Adrenal gland (tissue), 12 donors: ENCODE results near the gene IGF2. TPM values are rescaled to one million over a fixed set of nuclear protein-coding genes. Genes with fewer than 3 reads are reported as not detected.
A peak's percentile ranks its signal among the peaks of the same experiment; 100 is the strongest.

Source experiments
- DNase-seq, 7 donors: peaks; one replicate each; pipeline ENCODE4 v3.0.0-alpha.2; 2019 to 2020
- H3K27ac ChIP-seq, 5 donors: fragments of 200-600 bp; sonication (generic) in 4 of 5; 1 replicate in 3 of 5; 2 replicates in 2 of 5; pipeline versions ENCODE4 v1.5.1 to v1.8.0; 2016 to 2020; ENCODE audit warnings: mild to moderate bottlenecking in 1 of 5
- H3K27me3 ChIP-seq: fragments of 200-600 bp; 2 replicates; pipeline ENCODE4 v1.8.0; 2021
- H3K36me3 ChIP-seq, 2 donors: fragments of 200-600 bp; replicated peaks in 1 of 2; 1 replicate in 1 of 2; 2 replicates in 1 of 2; pipeline versions ENCODE4 v1.5.1 to v1.8.0; 2018 to 2022
- H3K4me1 ChIP-seq, 2 donors: fragments of 200-600 bp; replicated peaks in 1 of 2; 1 replicate in 1 of 2; 2 replicates in 1 of 2; pipeline versions ENCODE4 v1.5.1 to v1.8.0; 2018 to 2021
- H3K4me3 ChIP-seq, 4 donors: fragments of 200-600 bp; sonication (generic) in 3 of 4; one replicate each; pipeline ENCODE4 v1.5.1; 2016 to 2018
- H3K9me3 ChIP-seq, 3 donors: fragments of 200-600 bp; sonication (generic) in 1 of 3; replicated peaks in 1 of 3; 1 replicate in 2 of 3; 2 replicates in 1 of 3; pipeline versions ENCODE4 v1.5.1 to v1.8.0; 2016 to 2021
- POLR2A ChIP-seq, 2 donors: fragments of 450-650 bp; IDR thresholded peaks; one replicate each; pipeline ENCODE4 v1.6.1; 2017; ENCODE audit warnings: antibody characterized with exemption in 2 of 2, mild to moderate bottlenecking in 2 of 2, moderate library complexity in 1 of 2
- WGBS, 4 donors: extraction: QIAGEN DNeasy Blood & Tissue Kit in 2 of 4; methylation state at CpG; one replicate each; pipeline versions ENCODE4 v1.1.5 to v1.1.7; 2013 to 2017; 5-methylcytosine and 5-hydroxymethylcytosine counted together
- intact Hi-C, 2 donors: fragments of 100-400 bp; cut with DNase I; formaldehyde crosslinking; loops; one replicate each; pipeline versions ENCODE4 v1.14.1 to v1.15.0; 2022 to 2023
- polyA plus RNA-seq, 3 donors: library from polyadenylated mRNA; stranded (reverse); fragments of 200-250 nt in 2 of 3; fragments of 350-450 nt in 1 of 3; fragmentation: Illumina TruSeq in 1 of 3; extraction: RNeasy Lipid Tissue Mini Kit (QIAGEN cat#74804) in 1 of 3; gene quantifications; one replicate each; pipeline ENCODE4 v1.2.3, GENCODE V29; 2013 to 2014
- total RNA-seq, 9 donors: library from RNA; depleted of rRNA in 4 of 9; stranded (reverse); fragments of >200 nt in 4 of 9; fragments of 120-200 nt in 1 of 9; fragmentation: NEBNext Ultra II Directional in 1 of 9; extraction: Animal tissue kit (Norgen Biotek cat#: 25700) in 1 of 9; gene quantifications; one replicate each; pipeline versions ENCODE4 v1.1.0 to v1.2.4, GENCODE V29; 2013 to 2023
- TF ChIP-seq, protein P1 (sequence below), 6 experiments: fragments of 450-650 bp in 4 of 6; fragments of 200-600 bp in 2 of 6; sonication (generic) in 1 of 6; IDR thresholded peaks; 1 replicate in 5 of 6; 2 replicates in 1 of 6; pipeline versions ENCODE4 v1.5.1 to v1.8.0; 2016 to 2021; ENCODE audit warnings: antibody characterized with exemption in 6 of 6, mild to moderate bottlenecking in 2 of 6, moderate library complexity in 1 of 6
- donor health status: healthy with polysubstance abuse.
- donor health status: Bipolar disorder and iron deficiency.
- donor health status: DM: yes; HTN: yes; CAD: no.
- donor health status: DM: no; HTN: no; CAD: no.
- donor health status: DM: no; HTN: no; CAD: no.
- donor health status: DM: yes; HTN: yes; CAD: no.

The IGF2 gene
- total and polyA plus RNA-seq, 12 donors: 41.8 to 693 (median 119) TPM

GRCh38 chr11:2151500-2152257, 12.5 kb upstream of the IGF2 start:
- Histone ChIP-seq H3K4me3 (no peak overlapping the region), H3K27me3 (peaks cover 14% of the 10 kb centered on the region), H3K4me1 (peaks cover 0 to 6% of the 10 kb centered on the region in 2 donors), H3K9me3 (no peaks in the 10 kb centered on the region), H3K36me3 (no peaks in the 10 kb centered on the region), H3K27ac (no peak overlapping the region)
- TF ChIP-seq, protein P1, sequence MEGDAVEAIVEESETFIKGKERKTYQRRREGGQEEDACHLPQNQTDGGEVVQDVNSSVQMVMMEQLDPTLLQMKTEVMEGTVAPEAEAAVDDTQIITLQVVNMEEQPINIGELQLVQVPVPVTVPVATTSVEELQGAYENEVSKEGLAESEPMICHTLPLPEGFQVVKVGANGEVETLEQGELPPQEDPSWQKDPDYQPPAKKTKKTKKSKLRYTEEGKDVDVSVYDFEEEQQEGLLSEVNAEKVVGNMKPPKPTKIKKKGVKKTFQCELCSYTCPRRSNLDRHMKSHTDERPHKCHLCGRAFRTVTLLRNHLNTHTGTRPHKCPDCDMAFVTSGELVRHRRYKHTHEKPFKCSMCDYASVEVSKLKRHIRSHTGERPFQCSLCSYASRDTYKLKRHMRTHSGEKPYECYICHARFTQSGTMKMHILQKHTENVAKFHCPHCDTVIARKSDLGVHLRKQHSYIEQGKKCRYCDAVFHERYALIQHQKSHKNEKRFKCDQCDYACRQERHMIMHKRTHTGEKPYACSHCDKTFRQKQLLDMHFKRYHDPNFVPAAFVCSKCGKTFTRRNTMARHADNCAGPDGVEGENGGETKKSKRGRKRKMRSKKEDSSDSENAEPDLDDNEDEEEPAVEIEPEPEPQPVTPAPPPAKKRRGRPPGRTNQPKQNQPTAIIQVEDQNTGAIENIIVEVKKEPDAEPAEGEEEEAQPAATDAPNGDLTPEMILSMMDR (IDR thresholded peaks at IDR 0.05): peak; percentile 72 to 93 (median 88)
- no peak for TF ChIP-seq POLR2A (IDR thresholded peaks at IDR 0.05)
- intact Hi-C loops: loop anchor here (2.0 to 10.0 kb wide), 8 partner anchors 219 to 507 kb away; partner anchors contain the start of gene TNNI2 (in 1 of the 2)
- 0 to 3% (median 2%) methylated on average over 11 to 22 of the region's 22 CpGs for WGBS, 4 donors
- DNase-seq: peak; percentile 68 to 94 (median 86)

DNA sequence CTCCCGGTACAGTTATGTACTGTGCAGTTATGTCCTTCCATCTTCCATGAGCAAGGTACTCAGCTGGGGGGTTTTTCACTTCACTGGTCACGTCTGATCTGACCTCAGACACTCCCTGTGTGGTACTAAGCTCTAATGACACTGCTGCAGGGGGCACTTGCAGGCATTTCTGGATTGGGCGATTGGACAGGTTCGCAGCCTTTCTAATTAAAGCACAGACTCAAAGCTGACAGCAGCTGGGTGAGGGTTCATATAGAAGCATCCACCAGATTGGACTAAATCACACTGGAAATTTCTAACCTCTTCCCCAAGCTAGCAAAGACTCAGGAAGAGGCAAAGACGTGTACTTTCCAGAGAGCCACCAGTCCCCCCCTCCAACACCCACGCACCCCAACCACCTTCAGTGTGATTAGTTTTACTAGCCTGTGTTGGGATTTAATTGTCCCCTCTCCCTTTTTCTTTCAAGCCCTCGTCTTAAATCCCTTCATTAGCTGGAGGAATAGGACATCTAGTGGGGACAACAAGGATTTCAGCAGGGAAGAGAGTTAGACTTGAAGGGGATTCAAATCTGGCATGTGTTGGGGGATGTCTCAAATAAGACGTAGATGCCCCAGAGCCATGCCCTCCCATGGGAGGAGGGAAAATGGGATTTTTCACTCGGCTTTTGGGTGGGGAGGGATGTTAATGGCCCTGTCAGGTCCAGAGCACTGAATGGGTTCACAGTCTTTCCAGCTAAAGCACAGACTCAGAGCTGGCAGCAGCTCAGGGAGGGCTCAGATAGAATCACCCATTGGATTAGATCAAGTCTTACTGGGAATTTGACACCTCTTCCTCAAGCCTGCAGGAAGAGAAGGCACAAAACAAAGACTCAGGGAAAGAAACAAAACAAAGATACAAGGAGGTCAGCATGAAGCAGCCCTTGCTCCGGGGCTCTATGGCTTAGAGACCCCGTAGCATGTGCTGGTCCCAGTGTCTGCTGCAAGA, 11.0 kb upstream of the IGF2 start:
- intact Hi-C loops: loop anchor here (2.0 to 10.0 kb wide), 7 partner anchors 218 to 505 kb away; partner anchors contain the start of gene TNNI2 (in 1 of the 2)
- Histone ChIP-seq H3K27me3 (peaks cover 18% of the 10 kb centered on the region), H3K4me3 (no peak overlapping the region), H3K36me3 (no peaks in the 10 kb centered on the region), H3K4me1 (peaks cover 0 to 6% of the 10 kb centered on the region in 2 donors), H3K27ac (no peak overlapping the region), H3K9me3 (no peaks in the 10 kb centered on the region)
- 24 to 34% (median 29%) methylated on average over 8 to 11 of the region's 11 CpGs for WGBS, 4 donors
- no peak for DNase-seq
- TF ChIP-seq POLR2A (IDR thresholded peaks at IDR 0.05): no peak
- TF ChIP-seq, protein P1 (IDR thresholded peaks at IDR 0.05): peak; percentile 19 to 52 (median 40)

- no peak for DNase-seq
- 46 to 59% (median 53%) methylated on average over 7 to 8 of the region's 8 CpGs for WGBS, 4 donors
- Histone ChIP-seq H3K4me3 (no peak overlapping the region), H3K27me3 (peaks cover 20% of the 10 kb centered on the region), H3K9me3 (no peaks in the 10 kb centered on the region), H3K4me1 (peaks cover 0 to 6% of the 10 kb centered on the region in 2 donors), H3K36me3 (no peaks in the 10 kb centered on the region), H3K27ac (no peak overlapping the region)
- intact Hi-C loops: no loop called here
- no peak for TF ChIP-seq POLR2A (IDR thresholded peaks at IDR 0.05)
- TF ChIP-seq, protein P1 (IDR thresholded peaks at IDR 0.05): no peak
Observed at GRCh38 chr11:2149460-2149859, 10.3 kb upstream of the IGF2 start.

DNA sequence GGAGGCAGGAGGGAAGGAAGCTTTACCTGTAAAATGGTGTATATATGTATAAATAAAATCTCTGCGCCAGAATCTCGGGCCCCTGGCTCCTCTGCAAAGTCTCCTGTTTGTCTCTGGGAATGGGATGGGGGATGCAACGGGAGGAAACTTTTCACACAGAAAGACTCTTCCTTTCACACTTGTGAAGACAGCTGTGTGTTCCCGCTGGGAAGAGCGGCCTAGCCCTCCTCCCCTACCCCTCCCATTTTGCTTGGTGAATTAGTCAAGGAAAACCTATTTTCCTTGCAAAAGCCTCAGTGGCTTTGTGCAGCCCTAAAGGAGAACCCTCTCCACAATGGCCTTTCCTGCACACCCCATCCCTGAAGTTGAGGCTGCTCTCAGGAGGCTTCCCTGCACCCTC, 9.4 kb upstream of the IGF2 start:
- H3K27ac ChIP-seq: no peak overlapping the region
- no peak for DNase-seq
- H3K27me3 ChIP-seq: peaks cover 29% of the 10 kb centered on the region
- no peak overlapping the region for H3K4me3 ChIP-seq
- TF ChIP-seq, protein P1 (IDR thresholded peaks at IDR 0.05): no peak
- H3K36me3 ChIP-seq: no peaks in the 10 kb centered on the region
- intact Hi-C loops: no loop called here
- peaks cover 0 to 6% of the 10 kb centered on the region in 2 donors for H3K4me1 ChIP-seq
- WGBS, 4 donors: 60 to 70% (median 64%) methylated on average over 5 of the region's 5 CpGs
- H3K9me3 ChIP-seq: no peaks in the 10 kb centered on the region
